Gastrocnemius medialis (tissue), 4 donors: ENCODE results near the gene CCBE1. TPM values are rescaled to one million over a fixed set of nuclear protein-coding genes. Genes with fewer than 3 reads are reported as not detected.

Source experiments
- ATAC-seq, 2 donors: fragments of 150-250 bp; one replicate each; pipeline ENCODE4 v1.9.1; 2016
- DNase-seq, 2 donors: peaks; one replicate each; pipeline ENCODE4 v3.0.0-alpha.2; 2019
- H3K27ac ChIP-seq, 4 donors: fragments of 200-600 bp; sonication (generic); 1 replicate in 1 of 4; 2 replicates in 3 of 4; pipeline ENCODE4 v1.5.1; 2016 to 2018; ENCODE audit warnings: mild to moderate bottlenecking in 2 of 4, moderate library complexity in 1 of 4
- H3K27me3 ChIP-seq, 3 donors: fragments of 200-600 bp; sonication (generic) in 2 of 3; 1 replicate in 1 of 3; 2 replicates in 2 of 3; pipeline versions ENCODE4 v1.5.1 to v1.6.0; 2016 to 2019; ENCODE audit warnings: mild to moderate bottlenecking in 1 of 3, moderate library complexity in 1 of 3
- H3K36me3 ChIP-seq, 2 donors: fragments of 200-600 bp; sonication (generic) in 1 of 2; one replicate each; pipeline ENCODE4 v1.5.1; 2017 to 2018
- H3K4me1 ChIP-seq, 2 donors: fragments of 200-600 bp; sonication (generic) in 1 of 2; one replicate each; pipeline ENCODE4 v1.5.1; 2016 to 2017; ENCODE audit warnings: mild to moderate bottlenecking in 2 of 2
- H3K4me3 ChIP-seq, 4 donors: fragments of 200-600 bp; sonication (generic) in 3 of 4; 1 replicate in 1 of 4; 2 replicates in 3 of 4; pipeline ENCODE4 v1.5.1; 2016 to 2019; ENCODE audit warnings: mild to moderate bottlenecking in 2 of 4
- H3K9me3 ChIP-seq, 3 donors: fragments of 200-600 bp; sonication (generic) in 2 of 3; 1 replicate in 1 of 3; 2 replicates in 2 of 3; pipeline ENCODE4 v1.5.1; 2016 to 2019
- CTCF ChIP-seq, 5 experiments: fragments of 450-650 bp in 3 of 5; fragments of 200-600 bp in 2 of 5; sonication (generic) in 2 of 5; IDR thresholded peaks in 4 of 5; conservative IDR thresholded peaks in 1 of 5; 1 replicate in 4 of 5; 2 replicates in 1 of 5; pipeline ENCODE4 v1.5.1; 2016 to 2019; ENCODE audit warnings: antibody characterized with exemption in 5 of 5, mild to moderate bottlenecking in 3 of 5, moderate library complexity in 3 of 5
- POLR2A ChIP-seq, 2 donors: fragments of 450-650 bp; IDR thresholded peaks; one replicate each; pipeline ENCODE4 v1.6.1; 2017; ENCODE audit warnings: antibody characterized with exemption in 2 of 2, mild to moderate bottlenecking in 2 of 2, moderate library complexity in 2 of 2
- in situ Hi-C, 4 donors: fragments of 200-750 bp; cut with MboI; loops; one replicate each; pipeline versions ENCODE4 v1.15.0 to v1.8.0; 2017; ENCODE audit warnings: low sequenced_read_pairs in 4 of 4
- intact Hi-C: fragments of 100-400 bp; cut with DNase I; formaldehyde crosslinking; loops from one replicate; pipeline ENCODE4 v1.15.1; 2023; ENCODE audit warnings: low total_unique reads
- total RNA-seq, 4 donors: library from RNA; depleted of rRNA; stranded (reverse); fragments of >200 nt; gene quantifications; one replicate each; pipeline versions ENCODE4 v1.1.0 to v1.2.3, GENCODE V29; 2016

Gene CCBE1
- total RNA-seq, 4 donors from 2014 or later = 0.44 to 2.7 (median 1.3) TPM

- TF ChIP-seq POLR2A (IDR thresholded peaks at IDR 0.05) = no peak
- no peak for TF ChIP-seq CTCF (IDR thresholded peaks at IDR 0.05 in 4 of 5, conservative IDR thresholded peaks at IDR 0.05 in 1 of 5)
- no peak overlapping the region for H3K4me3 ChIP-seq
- H3K36me3 ChIP-seq = no peaks in the 10 kb centered on the region
- H3K27ac ChIP-seq = peak overlapping the region; percentile 66 to 79 (median 69)
- intact Hi-C loops (no loop called here), in situ Hi-C loops (no loop called here)
- peak; percentile 9 to 73 for DNase-seq
- no peaks in the 10 kb centered on the region for H3K27me3 ChIP-seq
- ATAC-seq = peak; percentile 84 to 91
- H3K9me3 ChIP-seq = no peaks in the 10 kb centered on the region
- H3K4me1 ChIP-seq = peaks cover 26 to 31% of the 10 kb centered on the region in 2 donors
Measured at GRCh38 chr18:59385191-59385590, 312.0 kb downstream of the CCBE1 start.

DNA sequence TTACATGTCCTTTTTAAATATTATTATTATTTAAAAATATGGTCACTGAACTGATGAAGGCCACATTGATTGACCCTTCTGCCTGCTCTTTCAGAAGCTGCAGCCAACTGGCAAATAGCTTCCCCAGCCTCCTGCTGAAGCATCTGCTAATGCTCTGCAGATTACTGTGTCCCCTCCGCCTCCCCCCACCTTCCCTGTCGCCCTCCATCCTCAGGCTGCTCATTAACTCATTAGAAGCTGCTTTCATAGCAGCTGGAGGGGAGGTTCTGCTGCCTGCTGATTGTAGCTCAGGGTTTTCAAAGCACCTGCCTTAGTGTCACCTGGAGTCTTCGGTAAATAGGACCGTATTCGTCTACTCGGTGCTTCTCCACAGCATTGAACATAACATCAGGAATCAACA lies 313.4 kb downstream of the CCBE1 start:
- Histone ChIP-seq H3K36me3 (no peaks in the 10 kb centered on the region), H3K27ac (peak overlapping the region in 1 of 4 donors; percentile 79), H3K9me3 (no peaks in the 10 kb centered on the region), H3K4me1 (peaks cover 12 to 17% of the 10 kb centered on the region in 2 donors), H3K27me3 (no peaks in the 10 kb centered on the region), H3K4me3 (no peak overlapping the region)
- ATAC-seq = no peak
- intact Hi-C loops (no loop called here), in situ Hi-C loops (no loop called here)
- no peak for DNase-seq
- TF ChIP-seq CTCF (IDR thresholded peaks at IDR 0.05 in 4 of 5, conservative IDR thresholded peaks at IDR 0.05 in 1 of 5) = no peak
- no peak for TF ChIP-seq POLR2A (IDR thresholded peaks at IDR 0.05)

- intact Hi-C loops (no loop called here), in situ Hi-C loops (no loop called here)
- Histone ChIP-seq H3K27ac (no peak overlapping the region), H3K4me1 (peaks cover 0 to 9% of the 10 kb centered on the region in 2 donors), H3K4me3 (no peak overlapping the region), H3K9me3 (no peaks in the 10 kb centered on the region), H3K27me3 (no peaks in the 10 kb centered on the region), H3K36me3 (no peaks in the 10 kb centered on the region)
- DNase-seq = peak in 1 of 2 donors; percentile 30
- no peak for ATAC-seq
- TF ChIP-seq CTCF (IDR thresholded peaks at IDR 0.05 in 4 of 5, conservative IDR thresholded peaks at IDR 0.05 in 1 of 5) (peak in 1 of 5 experiments; percentile 18), POLR2A (IDR thresholded peaks at IDR 0.05) (no peak)
Measured at GRCh38 chr18:59382383-59382782, 314.8 kb downstream of the CCBE1 start.

- Histone ChIP-seq H3K27ac (no peak overlapping the region), H3K4me3 (no peak overlapping the region), H3K9me3 (no peaks in the 10 kb centered on the region), H3K36me3 (no peaks in the 10 kb centered on the region), H3K4me1 (peaks cover 0 to 11% of the 10 kb centered on the region in 2 donors), H3K27me3 (no peaks in the 10 kb centered on the region)
- intact Hi-C loops (no loop called here), in situ Hi-C loops (no loop called here)
- ATAC-seq (no peak), DNase-seq (no peak)
- no peak for TF ChIP-seq CTCF (IDR thresholded peaks at IDR 0.05 in 4 of 5, conservative IDR thresholded peaks at IDR 0.05 in 1 of 5)
- no peak for TF ChIP-seq POLR2A (IDR thresholded peaks at IDR 0.05)
Measured at GRCh38 chr18:59381949-59382348, 315.3 kb downstream of the CCBE1 start.

Other genes starting within 250 kb of the CCBE1 start
- gene PMAIP1, start 202.6 kb upstream of the CCBE1 start, total RNA-seq = 1 to 10 TPM in 2 of 4 donors, under 1 TPM in 1, not detected in 1; 0.27 to 1.7 (median 1.2) TPM